ENCODE data around the gene EVA1B. TPM values are rescaled to one million over a fixed set of nuclear protein-coding genes. Genes with fewer than 3 reads are reported as not detected.

EVA1B gene
- total RNA-seq, 4 donors from 2014 or later = 4.4 to 24.8 (median 10.4) TPM

GRCh38 chr1:36322041-36322785 lies 1.2 kb downstream of the EVA1B start:
- no peak for TF ChIP-seq POLR2A (IDR thresholded peaks at IDR 0.05)
- TF ChIP-seq POLR2AphosphoS5 (IDR thresholded peaks at IDR 0.05) = no peak
- TF ChIP-seq EP300 (IDR thresholded peaks at IDR 0.05; ENCODE audit: low read depth) = no peak
- TF ChIP-seq, protein P1, sequence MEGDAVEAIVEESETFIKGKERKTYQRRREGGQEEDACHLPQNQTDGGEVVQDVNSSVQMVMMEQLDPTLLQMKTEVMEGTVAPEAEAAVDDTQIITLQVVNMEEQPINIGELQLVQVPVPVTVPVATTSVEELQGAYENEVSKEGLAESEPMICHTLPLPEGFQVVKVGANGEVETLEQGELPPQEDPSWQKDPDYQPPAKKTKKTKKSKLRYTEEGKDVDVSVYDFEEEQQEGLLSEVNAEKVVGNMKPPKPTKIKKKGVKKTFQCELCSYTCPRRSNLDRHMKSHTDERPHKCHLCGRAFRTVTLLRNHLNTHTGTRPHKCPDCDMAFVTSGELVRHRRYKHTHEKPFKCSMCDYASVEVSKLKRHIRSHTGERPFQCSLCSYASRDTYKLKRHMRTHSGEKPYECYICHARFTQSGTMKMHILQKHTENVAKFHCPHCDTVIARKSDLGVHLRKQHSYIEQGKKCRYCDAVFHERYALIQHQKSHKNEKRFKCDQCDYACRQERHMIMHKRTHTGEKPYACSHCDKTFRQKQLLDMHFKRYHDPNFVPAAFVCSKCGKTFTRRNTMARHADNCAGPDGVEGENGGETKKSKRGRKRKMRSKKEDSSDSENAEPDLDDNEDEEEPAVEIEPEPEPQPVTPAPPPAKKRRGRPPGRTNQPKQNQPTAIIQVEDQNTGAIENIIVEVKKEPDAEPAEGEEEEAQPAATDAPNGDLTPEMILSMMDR (IDR thresholded peaks at IDR 0.05) = no peak
- Histone ChIP-seq H3K4me1 (peaks cover 11 to 38% (median 34%) of the 10 kb centered on the region in 4 donors), H3K27ac (peak overlapping the region; percentile 82 to 91 (median 86)), H3K36me3 (no peaks in the 10 kb centered on the region), H3K27me3 (peaks cover 27% of the 10 kb centered on the region), H3K9me3 (no peaks in the 10 kb centered on the region), H3K4me3 (peak overlapping the region; percentile 59 to 72 (median 71))
- intact Hi-C loops (cut with DNase I; ENCODE audit: low total_unique reads) (no loop called here), in situ Hi-C loops (cut with MboI; ENCODE audit: low pct_ligation_motif_present in 1 of 4, low pct_unique_long_range_greater_than_20kb in 1 of 4, low sequenced_read_pairs in 3 of 4) (no loop called here)
- WGBS, 2 donors (ENCODE audit: low coverage in 1 of 2) = 43% methylated on average over 16 of the region's 67 CpGs; no CpG with 5 or more reads in 1 of the 2 donors
- no peak for DNase-seq

GRCh38 chr1:36321119-36321951 lies 2.1 kb downstream of the EVA1B start:
- H3K27ac ChIP-seq = peak overlapping the region; percentile 82 to 91 (median 86)
- WGBS, 2 donors (ENCODE audit: low coverage in 1 of 2) = 20 to 29% methylated on average over 1 to 59 of the region's 59 CpGs
- in situ Hi-C loops (cut with MboI; ENCODE audit: low pct_ligation_motif_present in 1 of 4, low pct_unique_long_range_greater_than_20kb in 1 of 4, low sequenced_read_pairs in 3 of 4) = no loop called here

GRCh38 chr1:36320767-36321118 lies 2.7 kb downstream of the EVA1B start:
- DNase-seq = no peak
- in situ Hi-C loops (cut with MboI; ENCODE audit: low pct_ligation_motif_present in 1 of 4, low pct_unique_long_range_greater_than_20kb in 1 of 4, low sequenced_read_pairs in 3 of 4) = no loop called here
- no peaks in the 10 kb centered on the region for H3K36me3 ChIP-seq
- H3K4me3 ChIP-seq = peak overlapping the region in 3 of 4 donors; percentile 12 to 72 (median 26)
- peaks cover 24% of the 10 kb centered on the region for H3K27me3 ChIP-seq
- 12% methylated on average over 22 of the region's 23 CpGs; no CpG with 5 or more reads in 1 of the 2 donors for WGBS, 2 donors (ENCODE audit: low coverage in 1 of 2)
- peaks cover 11 to 38% (median 34%) of the 10 kb centered on the region in 4 donors for H3K4me1 ChIP-seq
- TF ChIP-seq POLR2AphosphoS5 (IDR thresholded peaks at IDR 0.05) = no peak
- peak; percentile 9 for TF ChIP-seq POLR2A (IDR thresholded peaks at IDR 0.05)
- intact Hi-C loops (cut with DNase I; ENCODE audit: low total_unique reads) = no loop called here
- H3K9me3 ChIP-seq = no peaks in the 10 kb centered on the region
- peak overlapping the region; percentile 82 to 91 (median 86) for H3K27ac ChIP-seq

More at GRCh38 chr1:36321119-36321951, 2.1 kb downstream of the EVA1B start:
- Histone ChIP-seq H3K36me3 (no peaks in the 10 kb centered on the region), H3K4me3 (peak overlapping the region in 3 of 4 donors; percentile 12 to 72 (median 26)), H3K9me3 (no peaks in the 10 kb centered on the region), H3K27me3 (peaks cover 27% of the 10 kb centered on the region), H3K4me1 (peaks cover 11 to 38% (median 34%) of the 10 kb centered on the region in 4 donors)
- intact Hi-C loops (cut with DNase I; ENCODE audit: low total_unique reads) = no loop called here
- TF ChIP-seq POLR2A (IDR thresholded peaks at IDR 0.05) = peak; percentile 18
- TF ChIP-seq, protein P1 (IDR thresholded peaks at IDR 0.05) = no peak
- TF ChIP-seq EP300 (IDR thresholded peaks at IDR 0.05; ENCODE audit: low read depth) = no peak
- peak; percentile 68 for DNase-seq

- WGBS, 2 donors (ENCODE audit: low coverage in 1 of 2) = 20 to 44% methylated on average over 4 to 16 of the region's 16 CpGs
- intact Hi-C loops (cut with DNase I; ENCODE audit: low total_unique reads) (no loop called here), in situ Hi-C loops (cut with MboI; ENCODE audit: low pct_ligation_motif_present in 1 of 4, low pct_unique_long_range_greater_than_20kb in 1 of 4, low sequenced_read_pairs in 3 of 4) (no loop called here)
- Histone ChIP-seq H3K27ac (peak overlapping the region; percentile 82 to 91 (median 86)), H3K4me3 (peak overlapping the region in 3 of 4 donors; percentile 12 to 72 (median 26)), H3K4me1 (peaks cover 11 to 38% (median 34%) of the 10 kb centered on the region in 4 donors), H3K27me3 (peaks cover 20% of the 10 kb centered on the region), H3K9me3 (no peaks in the 10 kb centered on the region), H3K36me3 (no peaks in the 10 kb centered on the region)
- TF ChIP-seq POLR2AphosphoS5 (IDR thresholded peaks at IDR 0.05) (no peak), EP300 (IDR thresholded peaks at IDR 0.05; ENCODE audit: low read depth) (no peak), POLR2A (IDR thresholded peaks at IDR 0.05) (no peak)
- TF ChIP-seq, protein P1 (IDR thresholded peaks at IDR 0.05) = no peak
- DNase-seq = no peak
These were observed 3.1 kb downstream of the EVA1B start for GRCh38 chr1:36320291-36320761.

Data from transverse colon (tissue), 4 donors.